ENCODE data around the gene TICAM2.

The TICAM2 gene

DNA sequence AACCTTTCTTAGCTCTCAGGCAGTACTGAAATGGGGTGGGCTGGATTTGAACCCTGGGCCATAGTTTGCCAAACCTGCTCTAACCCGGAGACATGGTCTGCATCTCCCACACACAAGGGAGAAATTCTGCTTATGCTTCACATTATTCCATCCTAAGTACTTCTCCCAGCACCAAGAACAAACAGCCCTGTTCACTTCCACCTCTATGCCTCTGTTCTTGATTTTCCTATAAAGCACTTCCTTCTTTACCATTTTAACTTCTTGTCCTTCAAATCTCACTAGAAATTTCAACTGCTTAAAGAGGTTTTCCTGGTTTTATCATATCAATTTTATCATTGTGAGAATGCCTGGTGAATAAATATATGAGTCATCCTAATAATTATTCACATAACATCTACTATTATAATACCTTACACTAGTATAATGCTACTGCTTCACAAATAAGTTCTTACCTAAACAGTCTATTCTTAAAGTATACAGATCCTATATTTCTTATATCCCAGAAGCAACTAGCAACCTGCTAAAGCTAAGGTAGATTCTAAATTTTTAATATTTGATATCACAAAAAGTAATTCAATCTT is 70.4 kb downstream of the TICAM2 start:
- Histone ChIP-seq H3K4me1 (ENCODE audit: insufficient read depth, low read length) (no peaks in the 10 kb centered on the region), H3K27me3 (ENCODE audit: insufficient read depth, low read length) (no peaks in the 10 kb centered on the region), H2AFZ (ENCODE audit: low read depth, low read length) (no peak overlapping the region), H3K9me3 (ENCODE audit: low read length) (peaks cover 9% of the 10 kb centered on the region), H3K36me3 (ENCODE audit: insufficient read depth, low read length) (peaks cover 47% of the 10 kb centered on the region), H3K4me3 (ENCODE audit: low read length) (no peak overlapping the region)

DNA sequence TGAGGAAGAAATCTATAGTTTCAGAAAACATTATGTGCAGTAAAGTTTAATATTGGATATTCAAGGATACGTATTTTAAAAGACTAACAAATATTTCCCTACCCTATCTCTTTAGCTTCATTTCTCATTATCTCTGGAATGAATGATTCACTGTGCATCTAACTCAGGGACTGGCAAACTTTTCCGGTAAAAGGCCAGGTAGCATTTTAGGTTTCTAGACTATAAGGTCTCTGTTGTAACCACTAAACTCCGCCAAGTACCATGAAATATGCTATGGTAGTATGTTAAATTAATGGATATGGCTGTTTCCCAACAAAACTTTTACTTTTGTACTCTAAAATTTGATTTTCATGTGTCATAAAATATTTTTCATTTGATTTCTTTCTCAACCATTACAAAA is 70.9 kb downstream of the TICAM2 start:
- Histone ChIP-seq H3K36me3 (ENCODE audit: insufficient read depth, low read length) (peaks cover 47% of the 10 kb centered on the region), H3K4me3 (ENCODE audit: low read length) (no peak overlapping the region), H2AFZ (ENCODE audit: low read depth, low read length) (no peak overlapping the region), H3K4me1 (ENCODE audit: insufficient read depth, low read length) (no peaks in the 10 kb centered on the region), H3K27me3 (ENCODE audit: insufficient read depth, low read length) (no peaks in the 10 kb centered on the region), H3K9me3 (ENCODE audit: low read length) (peaks cover 7% of the 10 kb centered on the region)

DNA sequence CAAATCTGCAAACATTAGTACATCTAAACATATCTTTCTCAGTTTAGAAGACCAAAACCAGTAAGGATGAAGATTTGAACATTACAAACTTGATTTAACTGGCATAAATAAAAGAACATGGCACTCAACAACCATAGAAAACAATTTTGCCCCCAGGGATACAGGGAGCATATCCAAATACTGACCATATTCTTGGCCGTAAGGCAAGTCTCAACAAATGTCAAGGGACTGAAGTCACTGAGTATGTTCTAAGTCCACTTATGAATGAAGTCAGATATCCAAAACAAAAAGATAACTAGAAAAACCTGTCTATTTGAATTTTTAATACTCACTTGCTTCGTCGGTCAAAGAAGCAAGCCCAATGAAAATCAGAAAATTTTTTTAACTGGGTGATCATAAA is 71.9 kb downstream of the TICAM2 start:
- peaks cover 41% of the 10 kb centered on the region for H3K36me3 ChIP-seq (ENCODE audit: insufficient read depth, low read length)
- no peak overlapping the region for H3K4me3 ChIP-seq (ENCODE audit: low read length)
- H3K9me3 ChIP-seq (ENCODE audit: low read length) = peaks cover 2% of the 10 kb centered on the region
- H2AFZ ChIP-seq (ENCODE audit: low read depth, low read length) = no peak overlapping the region
- no peaks in the 10 kb centered on the region for H3K4me1 ChIP-seq (ENCODE audit: insufficient read depth, low read length)
- no peaks in the 10 kb centered on the region for H3K27me3 ChIP-seq (ENCODE audit: insufficient read depth, low read length)

Data from neuron (in vitro differentiated cells).